ENCODE results near the gene PPP1R9B. TPM values are rescaled to one million over a fixed set of nuclear protein-coding genes. Genes with fewer than 3 reads are reported as not detected.

PPP1R9B gene
- total RNA-seq, 1 experiment from 2014 or later, result 34.8 TPM

DNA sequence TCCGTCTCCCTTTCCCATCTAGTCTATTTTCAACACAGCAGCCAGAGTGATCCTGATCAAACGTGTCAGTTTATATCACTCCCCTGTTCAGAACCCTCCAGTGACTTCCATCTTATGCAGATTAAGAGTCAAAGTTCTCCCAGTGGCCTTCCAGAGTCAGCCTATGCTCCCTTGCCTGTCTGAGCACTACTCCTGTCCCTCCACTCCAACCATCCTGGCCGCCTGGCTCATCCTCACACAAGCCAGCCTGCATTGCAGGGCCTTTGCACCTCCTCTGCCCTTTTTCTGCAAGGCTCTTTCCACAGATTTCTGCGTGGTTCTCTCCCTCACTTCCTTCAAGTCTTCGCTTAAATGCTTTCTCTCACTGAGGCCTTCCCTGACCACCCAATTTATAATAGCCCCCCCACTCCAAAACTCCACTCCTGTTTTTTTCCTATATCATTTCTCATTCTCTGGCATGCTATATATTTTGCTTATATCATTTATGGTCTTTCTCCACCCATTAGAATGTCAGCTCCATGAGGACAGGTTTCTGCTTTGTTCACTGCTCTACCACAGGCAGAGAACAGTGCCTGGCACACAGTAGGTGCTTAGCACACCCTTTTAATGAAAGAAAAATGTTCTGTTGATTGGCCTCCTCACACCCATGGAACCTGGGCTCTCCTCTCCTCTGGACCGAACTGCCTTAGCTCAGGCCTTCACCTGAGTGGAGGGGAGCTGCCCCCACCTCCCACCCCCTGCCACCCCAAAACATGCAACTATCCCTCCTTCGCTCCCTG lies 29.8 kb downstream of the PPP1R9B start:
- no peak overlapping the region for H3K27ac Mint-ChIP-seq (ENCODE audit: low read depth, unreplicated experiment)
- intact Hi-C loops (cut with micrococcal nuclease), result no loop called here
- DNase-seq (ENCODE audit: unreplicated experiment), result no peak
- H3K4me3 Mint-ChIP-seq (ENCODE audit: unreplicated experiment), result no peak overlapping the region
- no peaks in the 10 kb centered on the region for H3K36me3 Mint-ChIP-seq (ENCODE audit: insufficient read depth, unreplicated experiment)
- POLR2A ChIA-PET, result no interaction called here
- CTCF ChIA-PET, result interaction anchor here (0.6 to 2.2 kb wide), 3 partner anchors 12 to 41 kb away, joined by 3 to 5 read pairs (median 4); no protein-coding TSS in a partner anchor
- H3K4me1 Mint-ChIP-seq (ENCODE audit: insufficient read depth, unreplicated experiment), result no peaks in the 10 kb centered on the region
- TF ChIP-seq, protein P1, sequence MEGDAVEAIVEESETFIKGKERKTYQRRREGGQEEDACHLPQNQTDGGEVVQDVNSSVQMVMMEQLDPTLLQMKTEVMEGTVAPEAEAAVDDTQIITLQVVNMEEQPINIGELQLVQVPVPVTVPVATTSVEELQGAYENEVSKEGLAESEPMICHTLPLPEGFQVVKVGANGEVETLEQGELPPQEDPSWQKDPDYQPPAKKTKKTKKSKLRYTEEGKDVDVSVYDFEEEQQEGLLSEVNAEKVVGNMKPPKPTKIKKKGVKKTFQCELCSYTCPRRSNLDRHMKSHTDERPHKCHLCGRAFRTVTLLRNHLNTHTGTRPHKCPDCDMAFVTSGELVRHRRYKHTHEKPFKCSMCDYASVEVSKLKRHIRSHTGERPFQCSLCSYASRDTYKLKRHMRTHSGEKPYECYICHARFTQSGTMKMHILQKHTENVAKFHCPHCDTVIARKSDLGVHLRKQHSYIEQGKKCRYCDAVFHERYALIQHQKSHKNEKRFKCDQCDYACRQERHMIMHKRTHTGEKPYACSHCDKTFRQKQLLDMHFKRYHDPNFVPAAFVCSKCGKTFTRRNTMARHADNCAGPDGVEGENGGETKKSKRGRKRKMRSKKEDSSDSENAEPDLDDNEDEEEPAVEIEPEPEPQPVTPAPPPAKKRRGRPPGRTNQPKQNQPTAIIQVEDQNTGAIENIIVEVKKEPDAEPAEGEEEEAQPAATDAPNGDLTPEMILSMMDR (IDR thresholded peaks at IDR 0.05; ENCODE audit: unreplicated experiment), result no peak
- H3K27me3 Mint-ChIP-seq (ENCODE audit: insufficient read depth, unreplicated experiment), result peaks cover 49% of the 10 kb centered on the region
- BruUV-seq (replicated peaks), result no TSS peak
- no peaks in the 10 kb centered on the region for H3K9me3 Mint-ChIP-seq (ENCODE audit: unreplicated experiment)

DNA sequence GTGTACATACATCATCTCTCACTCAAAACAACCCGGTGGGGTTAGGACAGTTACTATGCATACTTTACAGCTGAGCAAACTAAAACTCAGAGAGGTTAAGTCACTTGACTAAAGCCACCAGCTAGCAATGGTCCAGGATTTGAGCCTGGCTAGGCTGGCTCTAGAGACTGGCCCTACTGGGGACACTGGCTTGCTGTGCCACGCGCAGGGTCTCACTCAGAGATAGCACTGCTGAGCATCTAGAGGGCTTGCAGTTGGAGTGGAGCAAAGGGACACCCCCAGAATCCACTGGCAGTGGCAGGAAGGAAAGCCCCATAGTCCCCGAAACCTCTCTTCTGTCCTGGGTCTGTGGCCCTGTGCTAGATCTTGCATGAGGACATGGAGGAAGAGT lies 31.7 kb downstream of the PPP1R9B start:
- H3K27ac Mint-ChIP-seq (ENCODE audit: low read depth, unreplicated experiment), result no peak overlapping the region
- no peak for DNase-seq (ENCODE audit: unreplicated experiment)
- no peaks in the 10 kb centered on the region for H3K4me1 Mint-ChIP-seq (ENCODE audit: insufficient read depth, unreplicated experiment)
- no peak overlapping the region for H3K4me3 Mint-ChIP-seq (ENCODE audit: unreplicated experiment)
- H3K36me3 Mint-ChIP-seq (ENCODE audit: insufficient read depth, unreplicated experiment), result peaks cover 5% of the 10 kb centered on the region
- POLR2A ChIA-PET, result no interaction called here
- CTCF ChIA-PET, result interaction anchor here (0.7 to 2.0 kb wide), 7 partner anchors 11 to 178 kb away, joined by 3 to 8 read pairs (median 5); partner anchors contain the start of gene PDK2
- no peaks in the 10 kb centered on the region for H3K9me3 Mint-ChIP-seq (ENCODE audit: unreplicated experiment)
- TF ChIP-seq, protein P1 (IDR thresholded peaks at IDR 0.05; ENCODE audit: unreplicated experiment), result no peak
- no TSS peak for BruUV-seq (replicated peaks)
- H3K27me3 Mint-ChIP-seq (ENCODE audit: insufficient read depth, unreplicated experiment), result peaks cover 49% of the 10 kb centered on the region
- intact Hi-C loops (cut with micrococcal nuclease), result no loop called here

GRCh38 chr17:50118076-50118827 lies 32.2 kb downstream of the PPP1R9B start:
- Mint-ChIP-seq H3K27ac (ENCODE audit: low read depth, unreplicated experiment) (no peak overlapping the region), H3K4me3 (ENCODE audit: unreplicated experiment) (no peak overlapping the region), H3K27me3 (ENCODE audit: insufficient read depth, unreplicated experiment) (peaks cover 49% of the 10 kb centered on the region), H3K36me3 (ENCODE audit: insufficient read depth, unreplicated experiment) (peaks cover 5% of the 10 kb centered on the region), H3K4me1 (ENCODE audit: insufficient read depth, unreplicated experiment) (no peaks in the 10 kb centered on the region), H3K9me3 (ENCODE audit: unreplicated experiment) (no peaks in the 10 kb centered on the region)
- ChIA-PET POLR2A (no interaction called here), CTCF (interaction anchor here (0.6 to 3.9 kb wide), 8 partner anchors 10 to 43 kb away, joined by 3 to 15 read pairs (median 6); partner anchors contain the start of gene PDK2)
- TF ChIP-seq, protein P1 (IDR thresholded peaks at IDR 0.05; ENCODE audit: unreplicated experiment), result no peak
- intact Hi-C loops (cut with micrococcal nuclease), result no loop called here
- no TSS peak for BruUV-seq (replicated peaks)
- DNase-seq (ENCODE audit: unreplicated experiment), result no peak
